GM19023 (cell line): ENCODE measurements around the gene RNF208.

Experiments
- ATAC-seq: cut with Tn5 transposase; IDR thresholded peaks from one replicate; pipeline ENCODE4 v1.9.1; 2021; ENCODE audit warnings: mild to moderate bottlenecking, moderate library complexity; ENCODE audit not compliant: unreplicated experiment

Gene RNF208

DNA sequence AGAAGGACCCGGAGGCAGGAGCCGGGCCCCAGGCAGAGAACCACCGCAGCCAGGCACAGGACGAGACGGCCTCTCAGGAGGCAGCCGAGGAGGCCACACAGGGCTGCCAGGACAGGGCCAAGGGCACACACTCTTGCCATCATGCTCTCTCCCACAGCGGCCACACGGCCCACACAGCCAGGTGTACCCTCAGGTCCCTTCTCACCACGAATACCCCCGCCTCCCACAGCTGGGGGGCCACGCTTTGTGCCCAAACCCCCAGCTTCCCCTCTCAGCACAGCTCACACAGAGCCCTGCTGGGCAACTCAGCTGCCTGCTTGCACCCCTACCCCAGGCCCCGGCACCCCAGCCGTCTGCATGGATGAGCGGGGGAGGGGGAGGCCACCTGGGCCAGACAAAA is 28.3 kb downstream of the RNF208 start:
- no peak for ATAC-seq

GRCh38 chr9:137192859-137193258 is 29.2 kb downstream of the RNF208 start:
- no peak for ATAC-seq

- ATAC-seq = no peak
Observed at GRCh38 chr9:137192448-137192780, 29.6 kb downstream of the RNF208 start.

DNA sequence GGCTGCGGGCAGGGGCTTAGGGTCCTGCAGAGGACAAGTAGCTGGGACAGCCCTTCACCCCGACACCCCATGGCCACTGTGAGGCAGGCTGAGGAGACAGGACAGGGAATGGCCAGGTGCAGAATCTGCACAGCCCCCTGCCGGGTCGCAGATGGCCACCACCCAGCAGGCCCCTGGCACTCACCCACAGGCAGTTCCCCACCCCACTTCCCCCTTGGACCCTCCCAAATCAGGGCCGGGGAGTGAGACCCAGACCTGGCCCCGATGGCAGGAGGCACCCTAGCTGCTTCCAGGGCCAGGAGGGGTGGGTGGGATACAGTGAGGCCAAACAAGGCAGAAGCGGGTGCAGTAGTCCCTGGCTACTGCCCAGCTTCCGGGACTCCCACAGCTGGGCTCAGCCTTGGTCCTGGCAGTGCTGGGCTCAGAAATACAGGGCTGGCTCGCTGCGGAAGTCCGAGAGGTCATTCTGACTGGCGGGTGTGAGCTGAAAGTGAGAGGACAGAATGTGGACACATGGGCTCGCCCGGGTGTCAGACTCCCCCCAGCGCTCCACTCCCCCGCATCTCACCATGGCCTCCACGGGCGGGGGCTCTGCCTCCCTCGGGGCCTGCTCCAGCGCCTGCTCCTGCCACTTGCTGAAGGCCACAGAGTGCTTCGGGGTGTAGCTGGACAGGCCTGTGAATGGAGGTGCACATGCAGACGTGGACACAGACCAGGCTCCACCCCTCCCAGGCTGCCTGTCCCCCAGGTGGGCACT is 30.2 kb downstream of the RNF208 start:
- ATAC-seq = no peak

GRCh38 chr9:137191245-137191644 is 30.8 kb downstream of the RNF208 start:
- ATAC-seq = no peak

- ATAC-seq = no peak
Observed at GRCh38 chr9:137190315-137190856, 31.7 kb downstream of the RNF208 start.

- no peak for ATAC-seq
Observed at GRCh38 chr9:137189297-137190295, 32.4 kb downstream of the RNF208 start.

DNA sequence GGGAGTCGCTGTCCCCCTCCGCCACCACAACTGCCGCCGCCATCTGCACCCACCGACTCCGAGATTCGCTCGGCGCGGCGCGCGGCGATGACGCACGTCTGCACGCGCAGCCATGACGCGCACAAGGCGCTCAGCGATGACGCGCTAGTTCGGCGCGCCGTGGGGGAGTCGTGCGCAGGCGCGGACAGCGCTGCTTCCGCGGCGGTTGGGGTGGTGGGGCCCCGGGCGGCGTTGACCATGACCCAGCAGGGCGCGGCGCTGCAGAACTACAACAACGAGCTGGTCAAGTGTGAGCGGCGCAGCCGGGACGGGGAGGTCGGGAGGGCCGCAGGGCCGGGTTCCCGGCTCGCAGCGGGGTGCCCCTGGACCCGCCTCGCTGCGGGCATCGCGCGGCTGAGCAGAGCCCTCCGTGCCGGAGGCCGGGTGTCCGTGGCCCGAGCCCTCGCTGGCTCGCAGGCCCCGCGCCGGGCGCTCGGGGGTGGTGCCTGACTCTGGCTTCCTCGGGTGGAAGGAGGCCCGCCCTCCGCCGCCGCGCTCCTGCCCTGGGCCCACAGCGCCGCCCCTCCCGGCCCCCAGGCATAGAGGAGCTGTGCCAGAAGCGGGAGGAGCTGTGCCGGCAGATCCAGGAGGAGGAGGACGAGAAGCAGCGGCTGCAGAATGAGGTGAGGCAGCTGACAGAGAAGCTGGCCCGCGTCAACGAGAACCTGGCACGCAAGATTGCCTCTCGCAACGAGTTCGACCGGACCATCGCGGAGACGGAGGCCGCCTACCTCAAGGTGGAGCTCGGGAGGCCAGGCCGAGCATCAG is 33.3 kb downstream of the RNF208 start, which contains the start of the genes ANAPC2 and SSNA1:
Gene ANAPC2, minus strand, starts transcription at position 71 of the 807 bp plus-strand sequence. Its CDS starts 28 bp downstream, at position 43.
Gene SSNA1, plus strand, starts transcription at position 187 of the 807 bp plus-strand sequence. Its CDS starts 51 bp downstream, at position 238.
- peak; percentile 73 for ATAC-seq

DNA sequence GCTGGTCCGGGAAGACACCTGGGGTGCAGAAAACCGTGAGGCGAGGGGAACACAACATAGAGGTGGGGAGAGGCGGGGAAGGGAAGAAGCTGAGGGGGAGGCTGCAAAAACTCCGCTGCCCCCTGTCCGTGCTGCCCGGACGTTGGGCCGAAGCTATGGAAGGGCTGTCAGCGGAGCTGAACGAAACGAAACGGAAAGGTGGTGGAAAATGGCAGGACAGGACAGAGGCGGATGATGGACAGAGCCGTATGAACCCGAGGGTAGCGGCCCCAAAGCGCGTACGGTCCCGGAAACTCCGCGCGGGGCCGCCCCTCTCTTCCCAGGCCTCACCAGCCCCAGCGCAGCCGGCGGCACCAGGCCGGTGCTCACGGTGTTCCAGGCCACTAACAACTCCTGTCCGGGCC is 34.0 kb downstream of the RNF208 start:
- no peak for ATAC-seq

GRCh38 chr9:137187386-137187785 is 34.7 kb downstream of the RNF208 start:
- no peak for ATAC-seq

DNA sequence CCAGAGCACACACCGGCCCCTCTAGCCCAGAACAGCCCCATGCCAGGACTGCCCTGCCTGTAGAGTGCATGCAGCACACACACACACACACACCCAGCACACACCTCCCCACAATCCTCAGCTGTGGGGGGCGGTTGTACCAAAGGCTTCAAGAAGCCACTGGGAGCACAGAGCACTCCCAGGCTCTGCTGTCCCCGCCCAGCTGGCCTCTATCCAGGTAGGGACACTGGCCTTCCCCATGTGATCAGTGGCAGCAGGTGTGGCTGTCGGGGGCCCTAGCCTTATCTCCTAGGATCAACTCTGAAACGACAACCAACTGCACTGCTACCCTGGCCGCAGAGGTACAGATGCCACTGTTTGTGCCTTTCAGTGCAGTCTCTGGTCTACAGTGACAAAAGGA is 35.7 kb downstream of the RNF208 start:
- ATAC-seq = no peak

DNA sequence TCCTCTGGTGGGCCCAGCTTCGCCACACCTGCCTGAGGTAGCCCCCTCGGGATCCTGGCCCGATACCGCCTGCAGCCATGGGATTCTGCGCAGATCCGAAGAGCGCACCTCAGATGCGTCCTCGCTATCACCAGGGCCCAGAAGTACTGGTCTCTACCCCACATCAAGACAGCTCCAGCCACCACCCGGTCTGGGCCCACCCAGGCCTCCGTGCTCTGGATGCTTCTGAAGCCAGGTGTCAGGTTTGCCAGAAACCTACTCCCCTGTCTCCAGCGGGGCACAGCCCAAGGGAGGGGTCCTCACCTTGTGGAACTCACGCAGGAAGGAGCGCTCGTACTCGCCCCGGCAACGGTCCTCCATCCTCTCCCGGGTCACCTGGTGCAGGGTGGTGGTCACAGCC is 36.1 kb downstream of the RNF208 start:
- ATAC-seq = no peak

DNA sequence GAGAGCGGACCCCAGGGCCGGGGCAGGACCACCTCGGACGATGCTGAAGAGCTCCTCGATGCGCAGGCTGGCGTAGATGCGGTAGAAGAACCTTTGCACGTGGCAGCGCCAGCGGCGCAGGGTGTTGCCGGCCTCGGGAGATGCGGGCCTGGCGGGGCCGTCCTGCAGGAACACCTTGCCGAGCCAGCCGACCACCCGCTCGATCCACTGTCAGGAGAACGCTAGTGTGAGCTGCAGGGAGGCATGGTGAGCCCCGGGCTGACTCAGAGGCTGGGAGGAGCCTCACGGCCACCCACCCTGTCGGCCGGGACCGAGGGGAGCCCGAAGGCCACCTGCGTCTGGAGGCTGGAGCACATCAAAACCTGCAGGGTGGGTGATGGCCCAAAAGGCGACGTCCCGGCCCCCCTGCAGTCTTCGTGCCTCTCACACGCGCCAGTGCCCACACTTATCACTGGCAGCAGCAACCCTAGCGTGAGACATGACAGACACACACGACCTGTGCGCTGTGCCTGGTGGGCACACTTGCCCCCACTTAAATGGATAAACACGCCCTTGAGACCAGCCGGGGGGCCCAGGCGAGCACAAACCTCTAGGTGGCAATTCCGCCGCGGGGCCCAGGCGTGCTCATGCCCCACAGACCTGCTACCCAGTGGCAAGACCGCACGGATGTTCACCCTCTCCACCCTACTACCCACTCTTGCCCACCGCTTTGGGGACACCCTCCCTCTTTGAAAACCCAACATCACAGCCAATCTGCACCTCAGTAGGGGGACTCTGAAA is 37.0 kb downstream of the RNF208 start:
- ATAC-seq = no peak

GRCh38 chr9:137183980-137184595 is 38.0 kb downstream of the RNF208 start:
- no peak for ATAC-seq

DNA sequence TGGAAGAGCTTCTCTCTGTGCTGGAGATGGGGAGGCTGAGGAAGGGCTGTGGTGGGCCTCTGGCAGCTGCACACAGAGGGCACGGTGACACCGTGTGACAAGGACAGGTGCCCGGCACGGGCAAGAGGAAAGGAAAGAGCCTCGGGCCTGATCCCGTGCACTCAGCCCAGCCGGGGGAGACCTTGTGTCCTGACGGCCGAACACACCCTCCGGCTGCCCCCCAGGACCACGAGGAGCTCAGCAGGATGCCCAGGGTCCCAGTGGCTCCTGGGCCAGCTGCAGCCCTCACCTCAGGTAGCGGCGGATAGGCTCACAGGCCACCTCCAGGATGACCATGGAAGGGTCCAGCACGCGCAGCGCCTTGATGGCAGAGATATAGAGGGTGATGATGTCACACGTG is 39.2 kb downstream of the RNF208 start:
- no peak for ATAC-seq

- ATAC-seq = no peak
Observed at GRCh38 chr9:137181680-137182079, 40.4 kb downstream of the RNF208 start.

- no peak for ATAC-seq
Observed at GRCh38 chr9:137180491-137180890, 41.5 kb downstream of the RNF208 start.

- ATAC-seq = no peak
Observed at GRCh38 chr9:137179761-137180160, 42.3 kb downstream of the RNF208 start.

DNA sequence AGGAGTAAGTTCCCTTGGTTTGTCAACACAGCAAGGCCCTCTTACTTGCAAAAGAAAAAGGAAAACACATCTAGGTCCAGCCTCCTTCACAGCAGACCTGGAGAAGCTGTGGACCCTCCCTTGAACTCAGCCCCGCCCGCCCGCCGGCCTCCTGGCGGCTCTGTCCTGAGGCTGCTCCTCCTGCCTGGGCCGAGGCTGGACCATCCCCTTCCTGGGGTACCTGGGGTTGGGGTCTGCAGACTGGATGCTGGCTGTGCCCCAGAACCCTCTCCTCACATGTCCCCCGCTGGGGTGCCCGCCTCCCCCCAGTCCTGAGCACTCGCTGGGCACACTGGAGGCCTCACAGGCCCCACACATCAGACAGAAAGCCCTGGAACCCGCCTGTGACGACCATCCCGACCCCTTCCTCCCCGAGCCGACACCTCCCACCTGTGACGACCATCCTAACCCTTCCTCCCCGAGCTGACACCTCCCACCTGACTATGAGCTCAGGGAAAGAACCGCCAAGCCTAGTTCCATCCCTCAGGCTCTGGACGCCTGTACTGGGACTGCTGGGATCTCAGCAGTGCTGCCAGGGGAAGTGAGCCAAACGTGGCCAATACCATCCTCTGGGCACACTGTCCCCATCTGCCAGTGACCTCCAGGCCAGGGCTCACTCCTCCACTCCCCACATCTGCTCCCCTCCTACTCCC is 43.0 kb downstream of the RNF208 start:
- ATAC-seq = no peak
